MM.1S (cell line): ENCODE measurements around the gene AKAP13.

Experiments used
- DNase-seq: peaks from one replicate; pipeline ENCODE4 v3.0.0-alpha.2; 2015
- H2AFZ ChIP-seq: fragments of 300-600 bp; sonication (generic); 2 replicates; pipeline ENCODE4 v1.6.0; 2016; ENCODE audit warnings: antibody characterized with exemption, low read length
- H3F3A ChIP-seq: fragments of 300-600 bp; sonication (generic); 2 replicates; pipeline ENCODE4 v1.6.1; 2016; ENCODE audit warnings: mild to moderate bottlenecking, antibody characterized with exemption, low read length, moderate library complexity, mixed read lengths; ENCODE audit not compliant: insufficient read depth
- H3K27ac ChIP-seq: fragments of 300-600 bp; sonication (generic); 2 replicates; pipeline ENCODE4 v1.5.1; 2016; ENCODE audit warnings: mild to moderate bottlenecking, low read length
- H3K27me3 ChIP-seq: fragments of 300-600 bp; sonication (generic); replicated peaks from 2 replicates; pipeline ENCODE4 v1.6.0; 2016; ENCODE audit warnings: low read length; ENCODE audit not compliant: insufficient read depth
- H3K36me3 ChIP-seq: fragments of 300-600 bp; sonication (generic); replicated peaks from 2 replicates; pipeline ENCODE4 v1.6.1; 2016; ENCODE audit warnings: mild to moderate bottlenecking, low read length, mixed read lengths; ENCODE audit not compliant: insufficient read depth
- H3K4me1 ChIP-seq: fragments of 300-600 bp; sonication (generic); 2 replicates; pipeline ENCODE4 v1.6.1; 2016; ENCODE audit warnings: low read length, mixed read lengths
- H3K4me2 ChIP-seq: fragments of 300-600 bp; sonication (generic); 2 replicates; pipeline ENCODE4 v1.6.0; 2016; ENCODE audit warnings: low read depth, low read length
- H3K4me3 ChIP-seq: fragments of 300-600 bp; sonication (generic); 2 replicates; pipeline ENCODE4 v1.5.1; 2016; ENCODE audit warnings: low read length, mixed read lengths
- H3K79me2 ChIP-seq: fragments of 300-600 bp; sonication (generic); 2 replicates; pipeline ENCODE4 v1.6.1; 2016; ENCODE audit warnings: mixed run types, low read length, mixed read lengths
- H3K9ac ChIP-seq: fragments of 300-600 bp; sonication (generic); 2 replicates; pipeline ENCODE4 v1.6.1; 2016; ENCODE audit warnings: low read length, mixed read lengths
- H3K9me2 ChIP-seq: fragments of 300-600 bp; sonication (generic); replicated peaks from 2 replicates; pipeline ENCODE4 v1.6.1; 2016; ENCODE audit warnings: mild to moderate bottlenecking, low read length, mixed read lengths; ENCODE audit not compliant: insufficient read depth
- H3K9me3 ChIP-seq: fragments of 300-600 bp; sonication (generic); replicated peaks from 2 replicates; pipeline ENCODE4 v1.6.1; 2016; ENCODE audit warnings: mild to moderate bottlenecking, low read length, mixed read lengths; ENCODE audit not compliant: insufficient read depth
- H4K20me1 ChIP-seq: fragments of 300-600 bp; sonication (generic); 2 replicates; pipeline ENCODE4 v1.6.1; 2016; ENCODE audit warnings: mild to moderate bottlenecking, low read length, moderate library complexity, mixed read lengths; ENCODE audit not compliant: insufficient read depth
- CTCF ChIP-seq: fragments of 300-600 bp; sonication (generic); IDR thresholded peaks from 2 replicates; pipeline ENCODE4 v1.5.1; 2016; ENCODE audit warnings: antibody characterized with exemption, low read length, mixed read lengths
- EZH2 ChIP-seq: fragments of 300-600 bp; sonication (generic); optimal IDR thresholded peaks from 2 replicates; pipeline ENCODE3; 2017; ENCODE audit warnings: low read depth, mild to moderate bottlenecking, antibody characterized with exemption, low read length, mixed read lengths
- EZH2phosphoT487 ChIP-seq: fragments of 300-600 bp; sonication (generic); IDR thresholded peaks from 2 replicates; pipeline ENCODE4 v1.6.1; 2018; ENCODE audit warnings: antibody characterized with exemption, low read length

AKAP13 gene

GRCh38 chr15:85789496-85789875 is 409.1 kb downstream of the AKAP13 start:
- Histone ChIP-seq H3K4me2 (no peak overlapping the region), H3K79me2 (peaks cover 15% of the 10 kb centered on the region; the same call in 1 of the 2 replicates), H3K9ac (no peak overlapping the region)

DNA sequence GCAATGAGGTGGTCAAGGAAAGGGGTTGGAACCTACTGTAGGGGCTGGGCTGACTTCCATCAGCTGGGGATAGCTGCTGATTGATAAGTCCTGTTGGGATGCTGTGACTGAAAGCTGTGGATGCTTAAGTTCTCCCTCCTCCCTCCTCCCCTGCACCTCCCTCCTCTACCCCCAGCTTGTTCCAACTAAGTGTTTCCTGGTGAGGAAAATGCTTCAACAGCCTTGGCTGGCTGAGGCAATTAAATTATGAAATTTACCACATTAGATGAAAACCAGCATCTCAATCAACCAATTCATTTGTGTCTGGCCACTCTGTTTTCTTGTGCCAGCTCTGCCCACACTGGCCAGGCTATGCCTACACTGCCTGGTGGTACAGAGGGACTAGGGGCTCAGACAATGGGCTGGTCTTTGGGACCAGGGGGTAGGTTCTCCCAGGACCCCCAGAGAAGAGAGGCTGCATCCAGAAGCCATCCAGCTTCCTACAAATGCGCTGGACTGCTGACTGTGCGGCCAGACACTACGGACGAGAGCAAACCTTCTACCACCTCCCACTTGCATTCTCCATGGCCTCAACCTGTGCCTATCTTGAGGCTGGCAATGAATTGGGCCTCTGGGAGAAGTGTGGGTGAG is 411.8 kb downstream of the AKAP13 start:
- TF ChIP-seq EZH2 (no peak), EZH2phosphoT487 (no peak), CTCF (no peak)
- H3K9ac ChIP-seq: no peak overlapping the region
- no peak for DNase-seq
- no peak overlapping the region for H3K27ac ChIP-seq
- no peaks in the 10 kb centered on the region for H3K9me3 ChIP-seq
- no peaks in the 10 kb centered on the region for H3K9me2 ChIP-seq
- no peaks in the 10 kb centered on the region for H3K36me3 ChIP-seq
- no peak overlapping the region for H3K4me3 ChIP-seq
- H3K79me2 ChIP-seq: peaks cover 13% of the 10 kb centered on the region; the same call in 1 of the 2 replicates
- no peaks in the 10 kb centered on the region for H4K20me1 ChIP-seq
- 0 out of 2 replicates have a peak, but pooled peaks cover 4% of the 10 kb centered on the region for H3K4me1 ChIP-seq
- no peaks in the 10 kb centered on the region for H3F3A ChIP-seq
- H2AFZ ChIP-seq: no peak overlapping the region
- no peak overlapping the region for H3K4me2 ChIP-seq
- H3K27me3 ChIP-seq: 0 out of 2 replicates have a peak, but pooled peaks cover 2% of the 10 kb centered on the region

More at GRCh38 chr15:85789496-85789875, 409.1 kb downstream of the AKAP13 start:
- H2AFZ ChIP-seq: no peak overlapping the region
- H3K9me3 ChIP-seq: no peaks in the 10 kb centered on the region
- no peak for TF ChIP-seq CTCF
- no peak overlapping the region for H3K4me3 ChIP-seq
- no peak overlapping the region for H3K27ac ChIP-seq
- H4K20me1 ChIP-seq: no peaks in the 10 kb centered on the region
- H3K36me3 ChIP-seq: no peaks in the 10 kb centered on the region
- DNase-seq: no peak
- H3K9me2 ChIP-seq: no peaks in the 10 kb centered on the region
- no peaks in the 10 kb centered on the region for H3K27me3 ChIP-seq
- no peaks in the 10 kb centered on the region for H3F3A ChIP-seq
- 0 out of 2 replicates have a peak, but pooled peaks cover 5% of the 10 kb centered on the region for H3K4me1 ChIP-seq

DNA sequence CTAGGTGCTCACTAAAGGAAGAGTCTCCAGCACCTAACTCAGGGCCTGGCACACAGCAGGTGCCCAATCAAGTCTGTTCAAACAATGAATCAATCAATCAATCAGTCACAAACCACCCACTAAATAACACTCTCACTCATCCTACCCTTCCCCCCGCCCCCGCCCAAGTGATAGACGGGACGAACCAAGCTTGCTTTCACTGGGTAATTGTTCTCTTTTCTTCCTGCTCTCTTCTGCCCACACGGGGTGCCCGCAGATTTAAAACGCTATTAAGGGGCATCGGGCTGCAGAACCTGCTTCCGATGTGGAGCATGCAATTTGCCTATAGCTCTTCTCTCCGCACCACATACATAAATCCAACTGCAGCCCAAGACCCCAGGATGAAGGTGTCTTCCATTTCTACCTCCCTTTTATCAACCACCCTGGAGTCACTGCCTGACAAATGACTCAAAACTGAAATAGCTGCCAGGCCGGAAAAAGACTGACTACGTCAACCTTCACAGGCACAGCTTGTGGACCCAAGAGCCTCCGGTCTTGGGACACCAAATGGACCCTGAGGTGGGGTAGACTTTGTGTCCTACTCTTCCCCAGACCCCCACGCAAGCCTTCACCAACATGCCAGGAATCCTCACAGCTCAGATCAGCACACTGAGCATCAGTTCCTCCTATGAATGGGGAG is 412.6 kb downstream of the AKAP13 start:
- Histone ChIP-seq H3K36me3 (no peaks in the 10 kb centered on the region), H4K20me1 (no peaks in the 10 kb centered on the region), H3K4me1 (0 out of 2 replicates have a peak, but pooled peaks cover 4% of the 10 kb centered on the region), H3K9ac (no peak overlapping the region), H3K79me2 (peaks cover 13% of the 10 kb centered on the region; the same call in 1 of the 2 replicates), H3K27me3 (0 out of 2 replicates have a peak, but pooled peaks cover 6% of the 10 kb centered on the region), H3K4me3 (no peak overlapping the region), H2AFZ (no peak overlapping the region), H3K9me3 (no peaks in the 10 kb centered on the region), H3K9me2 (no peaks in the 10 kb centered on the region), H3K27ac (no peak overlapping the region), H3K4me2 (no peak overlapping the region), H3F3A (no peaks in the 10 kb centered on the region)
- no peak for TF ChIP-seq EZH2
- no peak for TF ChIP-seq EZH2phosphoT487
- no peak for TF ChIP-seq CTCF
- no peak for DNase-seq
